WTC11 (cell line): ENCODE results near the gene THAP6. TPM values are rescaled to one million over a fixed set of nuclear protein-coding genes. Genes with fewer than 3 reads are reported as not detected.

Source experiments
- ATAC-seq: fragments of 200-7000 bp; cut with Tn5 transposase; 2 replicates; pipeline ENCODE4 v1.10.0; 2021; ENCODE audit warnings: mild to moderate bottlenecking, moderate library complexity
- CTCF ChIA-PET: fragments of 300-600 bp; sonication (Branson Sonifier 250); formaldehyde crosslinking; loops from one replicate; lab custom pipeline; 2021; ENCODE audit warnings: antibody characterized with exemption; lab: Charles Lee
- POLR2A ChIA-PET: fragments of 350-600 bp; sonication (Branson Sonifier 250); formaldehyde crosslinking; loops from one replicate; lab custom pipeline; 2021; ENCODE audit warnings: antibody characterized with exemption; lab: Charles Lee
- DNase-seq: peaks from one replicate; pipeline ENCODE4 v3.0.0; 2021; ENCODE audit warnings: low spot score
- H3K27ac Mint-ChIP-seq: 2 replicates; pipeline ENCODE4 v1.8.0; 2021; ENCODE audit warnings: mixed read lengths
- H3K27me3 Mint-ChIP-seq: 2 replicates; pipeline ENCODE4 v1.8.0; 2021; ENCODE audit warnings: low read depth, mild to moderate bottlenecking, moderate library complexity, mixed read lengths
- H3K36me3 Mint-ChIP-seq: 2 replicates; pipeline ENCODE4 v1.8.0; 2021; ENCODE audit warnings: mixed read lengths
- H3K4me1 Mint-ChIP-seq: 2 replicates; pipeline ENCODE4 v1.8.0; 2022; ENCODE audit warnings: mixed read lengths
- H3K4me3 Mint-ChIP-seq: 2 replicates; pipeline ENCODE4 v1.8.0; 2021; ENCODE audit warnings: mild to moderate bottlenecking, moderate library complexity, mixed read lengths
- H3K9me3 Mint-ChIP-seq: 2 replicates; pipeline ENCODE4 v1.8.0; 2021; ENCODE audit warnings: mixed read lengths
- ARID4B ChIP-seq: sonication (generic); formaldehyde crosslinking; IDR thresholded peaks from 2 replicates; pipeline ENCODE4 v1.8.0; 2023; ENCODE audit warnings: missing genetic modification reagents, mild to moderate bottlenecking, borderline replicate concordance
- ATF3 ChIP-seq: sonication (generic); formaldehyde crosslinking; conservative IDR thresholded peaks from 2 replicates; pipeline ENCODE4 v1.8.1; 2022; ENCODE audit warnings: mild to moderate bottlenecking, missing genetic modification reagents
- CBFB ChIP-seq: sonication (generic); formaldehyde crosslinking; IDR thresholded peaks from 2 replicates; pipeline ENCODE4 v1.8.1; 2022; ENCODE audit warnings: mild to moderate bottlenecking, low read depth, missing genetic modification reagents
- CREM ChIP-seq: sonication (generic); formaldehyde crosslinking; IDR thresholded peaks from 2 replicates; pipeline ENCODE4 v1.8.1; 2022; ENCODE audit warnings: mild to moderate bottlenecking, missing genetic modification reagents, moderate library complexity
- CTCF ChIP-seq: fragments of 200-600 bp; IDR thresholded peaks from 2 replicates; pipeline ENCODE4 v1.8.0; 2022; ENCODE audit warnings: antibody characterized with exemption
- E2F1 ChIP-seq: sonication (generic); formaldehyde crosslinking; IDR thresholded peaks from 2 replicates; pipeline ENCODE4 v1.8.0; 2022; ENCODE audit warnings: mild to moderate bottlenecking, missing genetic modification reagents
- E2F5 ChIP-seq: sonication (generic); formaldehyde crosslinking; IDR thresholded peaks from 2 replicates; pipeline ENCODE4 v1.8.1; 2022; ENCODE audit warnings: mild to moderate bottlenecking, moderate library complexity, missing genetic modification reagents
- EMX1 ChIP-seq: fragments of 250-450 bp; sonication (Bioruptor Pico); IDR thresholded peaks from 2 replicates; pipeline ENCODE4 v1.8.0; 2021; ENCODE audit warnings: mild to moderate bottlenecking
- FOXK1 ChIP-seq: sonication (generic); formaldehyde crosslinking; IDR thresholded peaks from 2 replicates; pipeline ENCODE4 v1.8.0; 2022; ENCODE audit warnings: mild to moderate bottlenecking, moderate library complexity, missing genetic modification reagents
- FOXP1 ChIP-seq: sonication (generic); formaldehyde crosslinking; IDR thresholded peaks from 2 replicates; pipeline ENCODE4 v1.8.0; 2022; ENCODE audit warnings: missing genetic modification reagents, mild to moderate bottlenecking, moderate library complexity, borderline replicate concordance
- GTF2I ChIP-seq: fragments of 250-450 bp; sonication (Bioruptor Pico); conservative IDR thresholded peaks from 2 replicates; pipeline ENCODE4 v1.4.0; 2021; ENCODE audit warnings: mild to moderate bottlenecking
- IRF2 ChIP-seq: sonication (generic); formaldehyde crosslinking; IDR thresholded peaks from 2 replicates; pipeline ENCODE4 v1.8.0; 2022; ENCODE audit warnings: low read depth, missing genetic modification reagents, borderline replicate concordance
- KAT7 ChIP-seq: sonication (generic); formaldehyde crosslinking; IDR thresholded peaks from 2 replicates; pipeline ENCODE4 v1.8.1; 2023; ENCODE audit warnings: missing genetic modification reagents, mild to moderate bottlenecking, borderline replicate concordance
- MLX ChIP-seq: sonication (generic); formaldehyde crosslinking; IDR thresholded peaks from 2 replicates; pipeline ENCODE4 v1.8.1; 2023; ENCODE audit warnings: mild to moderate bottlenecking, missing genetic modification reagents, moderate library complexity
- NR1H2 ChIP-seq: sonication (generic); formaldehyde crosslinking; IDR thresholded peaks from 2 replicates; pipeline ENCODE4 v1.9.0; 2021; ENCODE audit warnings: mild to moderate bottlenecking, moderate library complexity, missing genetic modification reagents
- NR2C2 ChIP-seq: sonication (generic); formaldehyde crosslinking; IDR thresholded peaks from 2 replicates; pipeline ENCODE4 v1.8.0; 2022; ENCODE audit warnings: mild to moderate bottlenecking, missing genetic modification reagents
- OVOL2 ChIP-seq: fragments of 250-450 bp; sonication (Bioruptor Pico); IDR thresholded peaks from 2 replicates; pipeline ENCODE4 v1.9.0; 2021; ENCODE audit warnings: mild to moderate bottlenecking, borderline replicate concordance
- PRRX2 ChIP-seq: fragments of 250-450 bp; sonication (Bioruptor Pico); IDR thresholded peaks from 2 replicates; pipeline ENCODE4 v1.8.0; 2021; ENCODE audit warnings: mild to moderate bottlenecking
- TEAD1 ChIP-seq: sonication (generic); formaldehyde crosslinking; IDR thresholded peaks from 2 replicates; pipeline ENCODE4 v1.8.0; 2022; ENCODE audit warnings: mild to moderate bottlenecking, missing genetic modification reagents
- TEAD4 ChIP-seq: sonication (generic); formaldehyde crosslinking; IDR thresholded peaks from 2 replicates; pipeline ENCODE4 v1.8.0; 2022; ENCODE audit warnings: mild to moderate bottlenecking, missing genetic modification reagents
- TP53 ChIP-seq: sonication (generic); formaldehyde crosslinking; IDR thresholded peaks from 2 replicates; pipeline ENCODE4 v1.8.1; 2023; ENCODE audit warnings: mild to moderate bottlenecking, missing genetic modification reagents
- USF1 ChIP-seq: sonication (generic); formaldehyde crosslinking; IDR thresholded peaks from 2 replicates; pipeline ENCODE4 v1.8.0; 2022; ENCODE audit warnings: mild to moderate bottlenecking, missing genetic modification reagents
- ZNF121 ChIP-seq: sonication (generic); formaldehyde crosslinking; IDR thresholded peaks from 2 replicates; pipeline ENCODE4 v1.8.0; 2023; ENCODE audit warnings: missing genetic modification reagents
- ZNF219 ChIP-seq: sonication (generic); formaldehyde crosslinking; IDR thresholded peaks from 2 replicates; pipeline ENCODE4 v1.8.0; 2023; ENCODE audit warnings: missing genetic modification reagents, mild to moderate bottlenecking, borderline replicate concordance
- total RNA-seq: library from RNA; stranded (reverse); gene quantifications from 3 replicates; pipeline ENCODE4 v1.2.3, GENCODE V29; 2021

THAP6 gene
- total RNA-seq, 1 experiment from 2014 or later: 13.3 TPM

- no peak for ATAC-seq
- CTCF ChIA-PET: no interaction called here
- TF ChIP-seq EMX1 (CRISPR knock-in tag) (no peak), GTF2I (CRISPR knock-in tag) (no peak), TEAD1 (CRISPR knock-in tag) (no peak), CBFB (CRISPR knock-in tag) (no peak), ATF3 (CRISPR knock-in tag) (no peak), FOXP1 (CRISPR knock-in tag) (no peak), OVOL2 (CRISPR knock-in tag) (no peak), TEAD4 (CRISPR knock-in tag) (no peak), CTCF (no peak)
- H3K4me1 Mint-ChIP-seq: no peaks in the 10 kb centered on the region
- peaks cover 7% of the 10 kb centered on the region for H3K9me3 Mint-ChIP-seq
- no peak for DNase-seq
- no peak overlapping the region for H3K27ac Mint-ChIP-seq
- POLR2A ChIA-PET: interaction anchor here (0.6 kb wide), 1 partner anchor 50 kb away, joined by 6 read pairs; no protein-coding TSS in a partner anchor
- no peaks in the 10 kb centered on the region for H3K27me3 Mint-ChIP-seq
- no peak overlapping the region for H3K4me3 Mint-ChIP-seq
- peaks cover 45% of the 10 kb centered on the region for H3K36me3 Mint-ChIP-seq
These were observed 11.6 kb downstream of the THAP6 start for GRCh38 chr4:75525910-75526309.

- ChIA-PET CTCF (no interaction called here), POLR2A (no interaction called here)
- H3K4me1 Mint-ChIP-seq: no peaks in the 10 kb centered on the region
- H3K9me3 Mint-ChIP-seq: peaks cover 21% of the 10 kb centered on the region
- H3K27ac Mint-ChIP-seq: no peak overlapping the region
- no peaks in the 10 kb centered on the region for H3K27me3 Mint-ChIP-seq
- DNase-seq: no peak
- ATAC-seq: no peak
- H3K4me3 Mint-ChIP-seq: no peak overlapping the region
- peaks cover 59% of the 10 kb centered on the region for H3K36me3 Mint-ChIP-seq
- TF ChIP-seq TP53 (CRISPR knock-in tag) (no peak), FOXP1 (CRISPR knock-in tag) (no peak), FOXK1 (CRISPR knock-in tag) (no peak), NR2C2 (CRISPR knock-in tag) (no peak), CREM (no peak), ZNF219 (CRISPR knock-in tag) (no peak), IRF2 (CRISPR knock-in tag) (no peak), NR1H2 (CRISPR knock-in tag) (no peak), TEAD1 (CRISPR knock-in tag) (no peak), ZNF121 (no peak), E2F1 (no peak), E2F5 (CRISPR knock-in tag) (no peak), KAT7 (no peak), PRRX2 (no peak), USF1 (CRISPR knock-in tag) (no peak), ARID4B (CRISPR knock-in tag) (no peak), MLX (no peak)
These were observed 13.2 kb downstream of the THAP6 start for GRCh38 chr4:75527482-75527881.
